Lower lobe of right lung (tissue), 2 donors: ENCODE data around the gene SIAH3. TPM values are rescaled to one million over a fixed set of nuclear protein-coding genes. Genes with fewer than 3 reads are reported as not detected.

Source experiments
- ATAC-seq, 2 donors: fragments of 200-7000 bp; cut with Tn5 transposase; one replicate each; pipeline ENCODE4 v1.9.1; 2020 to 2022; ENCODE audit warnings: mild to moderate bottlenecking in 2 of 2, moderate library complexity in 2 of 2
- DNase-seq: peaks from one replicate; pipeline ENCODE4 v3.0.0-alpha.2; 2020
- H3K27ac ChIP-seq: fragments of 200-600 bp; one replicate; pipeline ENCODE4 v1.8.0; 2022
- H3K27me3 ChIP-seq: fragments of 200-600 bp; one replicate; pipeline ENCODE4 v1.8.0; 2022; ENCODE audit warnings: low read depth
- H3K36me3 ChIP-seq: fragments of 200-600 bp; one replicate; pipeline ENCODE4 v1.8.0; 2022; ENCODE audit warnings: mild to moderate bottlenecking
- H3K4me1 ChIP-seq: fragments of 200-600 bp; one replicate; pipeline ENCODE4 v1.8.0; 2022
- H3K4me3 ChIP-seq: fragments of 200-600 bp; one replicate; pipeline ENCODE4 v1.8.0; 2022; ENCODE audit warnings: mild to moderate bottlenecking
- H3K9me3 ChIP-seq: fragments of 200-600 bp; one replicate; pipeline ENCODE4 v1.8.0; 2022
- CTCF ChIP-seq: fragments of 200-600 bp; IDR thresholded peaks from one replicate; pipeline ENCODE4 v1.8.0; 2022; ENCODE audit warnings: antibody characterized with exemption, mild to moderate bottlenecking
- intact Hi-C: fragments of 100-400 bp; cut with DNase I; formaldehyde crosslinking; loops from one replicate; pipeline ENCODE4 v1.11.0; 2022
- total RNA-seq: library from RNA; stranded (reverse); fragmentation: NEBNext Ultra II Directional; extraction: Animal tissue kit (Norgen Biotek cat#: 25700); gene quantifications from one replicate; pipeline ENCODE4 v1.2.1, GENCODE V29; 2021
- donor health status: DM: no; HTN: yes; CAD: no; lungs with severe emphysema.

Gene SIAH3
- total RNA-seq, 1 donor from 2014 or later, result 0.06 TPM

DNA sequence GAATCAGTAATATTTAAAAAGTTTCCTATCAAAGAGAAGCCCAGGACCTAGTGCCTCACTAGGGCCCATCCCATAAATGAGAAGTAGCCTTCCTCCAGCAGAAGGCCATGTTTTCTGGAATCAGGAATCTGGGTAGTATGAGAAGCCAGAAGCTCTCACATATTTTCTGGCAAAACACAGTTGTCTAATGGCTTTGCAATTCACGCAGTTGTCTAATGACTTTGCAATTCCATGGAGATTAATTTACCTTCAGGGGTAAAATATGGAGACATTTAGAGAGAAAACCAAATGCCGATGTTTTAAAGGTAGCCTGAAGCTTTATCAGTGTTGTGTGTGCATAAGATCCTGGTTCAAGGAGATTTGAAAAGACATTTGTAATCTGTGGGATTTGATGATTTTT lies 29.8 kb upstream of the SIAH3 start:
- TF ChIP-seq CTCF, result no peak
- ATAC-seq (no peak), DNase-seq (no peak)
- no peaks in the 10 kb centered on the region for H3K9me3 ChIP-seq
- intact Hi-C loops, result no loop called here
- H3K27me3 ChIP-seq, result no peaks in the 10 kb centered on the region
- no peak overlapping the region for H3K27ac ChIP-seq
- H3K4me3 ChIP-seq, result no peak overlapping the region
- no peaks in the 10 kb centered on the region for H3K4me1 ChIP-seq
- no peaks in the 10 kb centered on the region for H3K36me3 ChIP-seq

GRCh38 chr13:45880242-45880641 lies 28.7 kb upstream of the SIAH3 start:
- no peak for DNase-seq
- H3K27ac ChIP-seq, result no peak overlapping the region
- H3K4me1 ChIP-seq, result no peaks in the 10 kb centered on the region
- H3K36me3 ChIP-seq, result no peaks in the 10 kb centered on the region
- H3K9me3 ChIP-seq, result no peaks in the 10 kb centered on the region
- H3K4me3 ChIP-seq, result no peak overlapping the region
- TF ChIP-seq CTCF, result no peak
- intact Hi-C loops, result no loop called here
- H3K27me3 ChIP-seq, result no peaks in the 10 kb centered on the region
- ATAC-seq, result no peak

DNA sequence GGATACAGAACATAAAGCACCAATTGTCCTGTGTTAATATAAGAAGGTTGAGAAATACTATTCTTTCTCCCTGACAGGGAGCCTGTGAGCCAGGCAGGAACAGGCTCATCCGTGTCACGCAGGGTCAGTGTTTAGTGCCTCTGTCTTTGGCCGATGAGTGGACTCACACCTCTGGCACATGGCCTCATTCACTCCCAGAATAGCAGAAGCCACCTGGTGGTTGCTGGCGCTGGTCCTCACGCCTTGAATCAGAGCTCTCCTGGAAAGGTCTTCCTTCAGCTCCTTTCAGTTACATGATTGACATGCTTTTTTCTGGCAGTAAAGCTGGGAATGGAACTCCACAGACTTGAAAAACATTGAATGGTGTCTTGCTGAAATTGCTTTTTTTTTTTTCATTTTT lies 28.1 kb upstream of the SIAH3 start:
- Histone ChIP-seq H3K27me3 (no peaks in the 10 kb centered on the region), H3K27ac (no peak overlapping the region), H3K4me1 (no peaks in the 10 kb centered on the region), H3K4me3 (no peak overlapping the region), H3K36me3 (no peaks in the 10 kb centered on the region), H3K9me3 (no peaks in the 10 kb centered on the region)
- intact Hi-C loops, result no loop called here
- ATAC-seq (no peak), DNase-seq (no peak)
- TF ChIP-seq CTCF, result no peak

GRCh38 chr13:45878966-45879365 lies 27.4 kb upstream of the SIAH3 start:
- TF ChIP-seq CTCF, result no peak
- Histone ChIP-seq H3K9me3 (no peaks in the 10 kb centered on the region), H3K27me3 (no peaks in the 10 kb centered on the region), H3K4me1 (no peaks in the 10 kb centered on the region), H3K36me3 (no peaks in the 10 kb centered on the region), H3K27ac (no peak overlapping the region), H3K4me3 (no peak overlapping the region)
- intact Hi-C loops, result no loop called here
- ATAC-seq, result no peak
- no peak for DNase-seq

DNA sequence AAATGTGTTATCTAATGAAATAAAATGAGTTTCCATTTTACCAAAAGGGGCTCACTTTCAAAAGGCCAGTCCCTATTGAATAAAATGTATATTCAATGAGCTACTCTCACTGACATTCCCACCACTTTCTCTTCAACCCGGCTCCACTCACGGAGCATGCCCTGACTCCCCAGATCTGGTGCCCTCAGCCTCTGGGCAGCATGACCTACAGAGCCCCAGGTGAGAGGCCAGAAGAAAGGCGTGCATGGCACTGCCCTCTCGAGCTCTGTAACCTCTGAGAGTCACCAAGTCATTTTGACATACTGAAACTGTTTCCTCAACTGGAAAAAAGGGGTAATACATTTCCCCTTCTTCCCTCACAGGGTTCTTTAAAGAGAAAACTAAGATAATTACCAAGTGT lies 25.2 kb upstream of the SIAH3 start:
- intact Hi-C loops, result no loop called here
- H3K27me3 ChIP-seq, result no peaks in the 10 kb centered on the region
- no peak overlapping the region for H3K27ac ChIP-seq
- DNase-seq (no peak), ATAC-seq (no peak)
- no peak overlapping the region for H3K4me3 ChIP-seq
- TF ChIP-seq CTCF, result no peak
- H3K4me1 ChIP-seq, result no peaks in the 10 kb centered on the region
- H3K36me3 ChIP-seq, result no peaks in the 10 kb centered on the region
- no peaks in the 10 kb centered on the region for H3K9me3 ChIP-seq

DNA sequence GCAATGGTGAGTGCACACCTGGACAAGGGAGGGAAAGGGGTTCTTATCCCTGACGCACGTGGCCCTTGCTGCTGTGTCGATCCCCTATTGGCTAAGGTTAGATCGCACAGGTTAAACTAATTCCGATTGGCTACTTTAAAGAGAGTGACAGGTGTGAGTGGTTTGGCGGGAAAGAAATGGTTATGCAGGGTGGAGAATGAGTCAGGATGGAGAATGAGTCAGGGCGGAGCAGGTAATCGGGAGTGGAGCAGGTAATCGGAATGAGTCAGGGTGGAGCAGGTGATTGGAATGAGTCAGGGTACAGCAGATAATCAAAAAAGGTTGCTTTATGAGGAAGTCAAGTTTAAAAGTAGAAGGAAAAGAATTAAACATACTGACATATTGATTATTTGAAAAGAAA lies 24.4 kb upstream of the SIAH3 start:
- intact Hi-C loops, result no loop called here
- H3K36me3 ChIP-seq, result no peaks in the 10 kb centered on the region
- DNase-seq (no peak), ATAC-seq (no peak)
- TF ChIP-seq CTCF, result no peak
- no peaks in the 10 kb centered on the region for H3K4me1 ChIP-seq
- no peak overlapping the region for H3K27ac ChIP-seq
- no peaks in the 10 kb centered on the region for H3K27me3 ChIP-seq
- H3K9me3 ChIP-seq, result no peaks in the 10 kb centered on the region
- H3K4me3 ChIP-seq, result no peak overlapping the region
